GM12878 (cell line): Measurements from ENCODE around the gene PCCA. TPM values are rescaled to one million over a fixed set of nuclear protein-coding genes. Genes with fewer than 3 reads are reported as not detected.

Experiments
- ATAC-seq: fragments of 200-7000 bp; cut with Tn5 transposase; 3 replicates; pipeline ENCODE4 v1.9.1; 2020; ENCODE audit warnings: mild to moderate bottlenecking, moderate library complexity
- BruUV-seq: library from RNA; stranded (reverse); fragments of 400-500 nt; replicated peaks from 2 replicates; lab custom pipeline; 2021; lab: Mats Ljungman, UMichigan
- CTCF ChIA-PET: fragments of 300-600 bp; sonication (Branson Sonifier 250); formaldehyde crosslinking; extraction: SDS; loops from one replicate; lab custom pipeline; 2021; ENCODE audit warnings: inconsistent platforms; lab: Yijun Ruan, JAX
- POLR2A ChIA-PET: fragments of 350-600 bp; formaldehyde crosslinking; extraction: SDS; loops from one replicate; lab custom pipeline; 2021; ENCODE audit warnings: inconsistent platforms; lab: Charles Lee
- RAD21 ChIA-PET: fragments of 300-600 bp; sonication (Branson Sonifier 250); formaldehyde crosslinking; loops from one replicate; lab custom pipeline; 2023; ENCODE audit warnings: antibody characterized with exemption; ENCODE audit not compliant: unreplicated experiment; lab: Charles Lee
- SMC1A ChIA-PET: fragments of 300-600 bp; sonication (Branson Sonifier 250); formaldehyde crosslinking; loops from one replicate; lab custom pipeline; 2023; ENCODE audit not compliant: unreplicated experiment, uncharacterized antibody; lab: Charles Lee
- DNase-seq: peaks from one replicate; pipeline ENCODE4 v3.0.0-alpha.2; 2011; ENCODE audit warnings: low read depth, low spot score
- FAIRE-seq: peaks from 3 replicates; lab custom pipeline; 2011; peaks lifted over from hg19 to GRCh38; lab: Jason Lieb, UNC
- H2AFZ ChIP-seq: 2 replicates; pipeline ENCODE4 v1.6.0; 2011; ENCODE audit warnings: low read depth, low read length, control low read depth; ENCODE audit not compliant: control insufficient read depth
- H3K27ac ChIP-seq: 2 replicates; pipeline ENCODE4 v1.5.1; 2011; ENCODE audit warnings: control low read depth; ENCODE audit not compliant: control insufficient read depth, insufficient read depth
- H3K27me3 ChIP-seq, 2 experiments: replicated peaks in 1 of 2; 2 replicates each; pipeline versions ENCODE4 v1.6.0 to v1.6.1; 2011; ENCODE audit warnings: low read length in 1 of 2; ENCODE audit not compliant: control insufficient read depth in 2 of 2, insufficient read depth in 2 of 2
- H3K36me3 ChIP-seq, 2 experiments: 2 replicates each; pipeline ENCODE4 v1.5.1; 2011; ENCODE audit warnings: low read length in 1 of 2; ENCODE audit not compliant: control insufficient read depth in 2 of 2, insufficient read depth in 2 of 2
- H3K4me1 ChIP-seq: 2 replicates; pipeline ENCODE4 v1.6.1; 2011; ENCODE audit warnings: mild to moderate bottlenecking, low read length, moderate library complexity, mixed read lengths; ENCODE audit not compliant: control insufficient read depth, insufficient read depth
- H3K4me2 ChIP-seq: 2 replicates; pipeline ENCODE4 v1.6.0; 2011; ENCODE audit warnings: control low read depth; ENCODE audit not compliant: control insufficient read depth, insufficient read depth
- H3K4me3 ChIP-seq: fragments of 200-600 bp; sonication (generic); 2 replicates; pipeline ENCODE4 v1.5.1; 2016
- H3K79me2 ChIP-seq: 2 replicates; pipeline ENCODE4 v1.6.0; 2011; ENCODE audit warnings: low read length; ENCODE audit not compliant: control insufficient read depth, insufficient read depth
- H3K9ac ChIP-seq: 2 replicates; pipeline ENCODE4 v1.8.0; 2011; ENCODE audit warnings: low read length, control low read depth, mixed read lengths; ENCODE audit not compliant: control insufficient read depth, insufficient read depth
- H3K9me3 ChIP-seq: replicated peaks from 3 replicates; pipeline ENCODE4 v1.5.1; 2011; ENCODE audit warnings: mild to moderate bottlenecking, low read length; ENCODE audit not compliant: control insufficient read depth, insufficient read depth
- H4K20me1 ChIP-seq: 2 replicates; pipeline ENCODE4 v1.6.0; 2011; ENCODE audit not compliant: control insufficient read depth, insufficient read depth
- ATF2 ChIP-seq: IDR thresholded peaks from 2 replicates; pipeline ENCODE4 v1.6.1; 2012; ENCODE audit warnings: low read length, inconsistent platforms
- CHD2 ChIP-seq: IDR thresholded peaks from 2 replicates; pipeline ENCODE4 v1.6.1; 2011; ENCODE audit warnings: low read depth, low read length, improper control_type of control experiment, borderline replicate concordance
- DPF2 ChIP-seq: fragments of 450-650 bp; IDR thresholded peaks from 2 replicates; pipeline ENCODE4 v1.6.1; 2017; ENCODE audit warnings: mild to moderate bottlenecking
- E2F4 ChIP-seq: IDR thresholded peaks from 2 replicates; pipeline ENCODE4 v1.6.1; 2012; ENCODE audit warnings: low read depth, low read length, improper control_type of control experiment
- FOS ChIP-seq: IDR thresholded peaks from 3 replicates; pipeline ENCODE4 v1.6.1; 2011; ENCODE audit warnings: borderline replicate concordance; ENCODE audit not compliant: insufficient read length; ENCODE audit errors: extremely low read depth
- HDGF ChIP-seq: fragments of 450-650 bp; IDR thresholded peaks from 2 replicates; pipeline ENCODE4 v1.6.1; 2016; ENCODE audit warnings: antibody characterized with exemption
- HSF1 ChIP-seq: fragments of 150-350 bp; IDR thresholded peaks from 2 replicates; pipeline ENCODE4 v1.6.1; 2014; ENCODE audit warnings: mild to moderate bottlenecking, low read depth, low read length
- IKZF1 ChIP-seq: fragments of 450-650 bp; conservative IDR thresholded peaks from 2 replicates; pipeline ENCODE4 v1.6.1; 2017; ENCODE audit warnings: antibody characterized with exemption, mild to moderate bottlenecking
- IRF3 ChIP-seq: fragments of 450-650 bp; IDR thresholded peaks from 2 replicates; pipeline ENCODE4 v1.6.1; 2014; ENCODE audit warnings: mild to moderate bottlenecking
- JUNB ChIP-seq: IDR thresholded peaks from 2 replicates; pipeline ENCODE4 v1.6.1; 2016; ENCODE audit warnings: antibody characterized with exemption, mild to moderate bottlenecking
- LARP7 ChIP-seq: fragments of 450-650 bp; IDR thresholded peaks from 2 replicates; pipeline ENCODE4 v1.6.1; 2017; ENCODE audit warnings: mild to moderate bottlenecking
- SKIL ChIP-seq: fragments of 450-650 bp; IDR thresholded peaks from 2 replicates; pipeline ENCODE4 v1.6.1; 2017; ENCODE audit warnings: mild to moderate bottlenecking, low read depth, inconsistent platforms; ENCODE audit not compliant: poor library complexity, severe bottlenecking
- SMARCA5 ChIP-seq: fragments of 450-650 bp; IDR thresholded peaks from 2 replicates; pipeline ENCODE4 v1.6.1; 2017; ENCODE audit warnings: mild to moderate bottlenecking
- SMC3 ChIP-seq: IDR thresholded peaks from 2 replicates; pipeline ENCODE4 v1.6.1; 2011; ENCODE audit warnings: low read length, improper control_type of control experiment, borderline replicate concordance
- USF2 ChIP-seq: IDR thresholded peaks from 2 replicates; pipeline ENCODE4 v1.6.1; 2011; ENCODE audit warnings: low read depth, low read length, improper control_type of control experiment, borderline replicate concordance
- WGBS: methylation state at CpG from one replicate; pipeline ENCODE4 v1.1.6; 2016; ENCODE audit warnings: low lambda C conversion rate; ENCODE audit not compliant: insufficient replicate concordance, insufficient coverage; ENCODE audit errors: missing lambda C conversion rate; 5-methylcytosine and 5-hydroxymethylcytosine counted together
- in situ Hi-C: fragments of 300-500 bp; cut with MboI; formaldehyde crosslinking; loops from 9 replicates; pipeline ENCODE4 v1.14.3; 2018; ENCODE audit warnings: mixed read lengths
- intact Hi-C: fragments of 100-400 bp; cut with micrococcal nuclease; formaldehyde crosslinking; loops from one replicate; pipeline ENCODE4 v1.14.2; 2022; ENCODE audit not compliant: unreplicated experiment
- polyA plus RNA-seq, 11 experiments: library from polyadenylated mRNA; depleted of rRNA in 4 of 11; unstranded in 6 of 11; stranded (reverse) in 5 of 11; fragments of >200 nt; fragmentation: Nextera tagmentation in 4 of 11; fragmentation: Illumina TruSeq in 1 of 11; extraction: Ambion mirVana in 4 of 11; extraction: Trizol in 1 of 11; gene quantifications; 1 replicate in 1 of 11; 2 replicates in 10 of 11; pipeline versions ENCODE4 v1.2.1 to v1.2.3, GENCODE V29; 2011 to 2016; ENCODE audit warnings: inconsistent platforms in 2 of 11, missing spikeins in 2 of 11, low read depth in 1 of 11
- total RNA-seq, 4 experiments: library from RNA; depleted of rRNA in 3 of 4; stranded (reverse); fragments of >200 nt in 3 of 4; fragmentation: Illumina TruSeq in 1 of 4; extraction: Trizol in 1 of 4; gene quantifications; 2 replicates each; pipeline versions ENCODE4 v1.2.1 to v1.2.3, GENCODE V29; 2013 to 2021

PCCA gene
- total and polyA plus RNA-seq, 10 of the 15 experiments (the other 5 are each of a cell fraction or from before 2014, with no cell fraction given) = 5.9 to 18.2 (median 12.4) TPM

GRCh38 chr13:100363874-100364273 lies 275.0 kb downstream of the PCCA start (continued):
- TF ChIP-seq USF2 (no peak), ATF2 (no peak), IRF3 (no peak)
- TF ChIP-seq, all 136 proteins: peak for 0

GRCh38 chr13:100364591-100364990 lies 275.7 kb downstream of the PCCA start:
- FAIRE-seq = no peak

More at GRCh38 chr13:100364591-100364990, 275.7 kb downstream of the PCCA start:
- H3K4me1 ChIP-seq = no peaks in the 10 kb centered on the region
- in situ Hi-C loops (no loop called here), intact Hi-C loops (no loop called here)
- RAD21 ChIA-PET = no interaction called here
- no peak overlapping the region for H3K4me2 ChIP-seq
- no peak overlapping the region for H3K4me3 ChIP-seq
- no peak for TF ChIP-seq SMC3
- no peak for TF ChIP-seq IKZF1
- TF ChIP-seq JUNB = no peak
- TF ChIP-seq HDGF = no peak
- TF ChIP-seq DPF2 = no peak
- TF ChIP-seq HSF1 = no peak
- TF ChIP-seq SMARCA5 = no peak
- TF ChIP-seq CHD2 = no peak
- no peak for TF ChIP-seq SKIL
- TF ChIP-seq E2F4 = no peak
- no peak for TF ChIP-seq FOS
- TF ChIP-seq LARP7 = no peak
- H3K27ac ChIP-seq = no peak overlapping the region
- no TSS peak for BruUV-seq
- POLR2A ChIA-PET = no interaction called here
- no peaks in the 10 kb centered on the region for H3K79me2 ChIP-seq
- CTCF ChIA-PET = no interaction called here
- ATAC-seq = no peak
- SMC1A ChIA-PET = no interaction called here
- no peaks in the 10 kb centered on the region for H3K27me3 ChIP-seq
- no peaks in the 10 kb centered on the region for H3K36me3 ChIP-seq
- no peak overlapping the region for H3K9ac ChIP-seq
- H2AFZ ChIP-seq = no peak overlapping the region
- H3K9me3 ChIP-seq = no peaks in the 10 kb centered on the region
- no peak for DNase-seq
- no peaks in the 10 kb centered on the region for H4K20me1 ChIP-seq
- 98% methylated on average over 4 of the region's 4 CpGs for WGBS
